LNCAP (cell line): Measurements from ENCODE around the gene DNM2.

Experiments
- TF ChIP-seq, protein P1 (sequence below): fragments of 450-650 bp; IDR thresholded peaks from 2 replicates; pipeline ENCODE4 v1.5.1; 2017; ENCODE audit warnings: mild to moderate bottlenecking

Gene DNM2

DNA sequence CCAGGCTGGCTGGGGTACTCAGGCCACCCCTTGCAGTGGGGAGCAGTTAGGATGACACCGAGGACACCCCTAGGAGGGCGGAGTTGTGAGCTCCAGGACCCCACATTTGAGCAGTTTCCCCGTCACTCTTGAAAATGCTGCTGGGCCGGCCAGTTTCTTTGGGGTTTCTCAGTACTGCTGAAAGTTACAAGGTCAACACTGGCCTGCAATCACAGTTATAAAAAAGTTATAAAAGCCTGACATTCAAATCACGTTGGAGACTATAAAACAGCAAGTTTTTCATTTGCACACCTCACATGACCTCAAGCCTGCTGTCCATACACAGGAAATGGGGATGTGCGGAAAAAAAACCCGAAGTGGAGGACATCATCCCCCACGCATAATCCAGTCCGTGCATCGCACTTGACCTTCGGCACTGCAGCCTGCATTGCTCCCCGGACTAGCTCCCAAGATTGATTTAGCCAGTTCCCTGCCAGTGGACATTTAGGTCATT, 27.0 kb downstream of the DNM2 start:
- TF ChIP-seq, protein P1, sequence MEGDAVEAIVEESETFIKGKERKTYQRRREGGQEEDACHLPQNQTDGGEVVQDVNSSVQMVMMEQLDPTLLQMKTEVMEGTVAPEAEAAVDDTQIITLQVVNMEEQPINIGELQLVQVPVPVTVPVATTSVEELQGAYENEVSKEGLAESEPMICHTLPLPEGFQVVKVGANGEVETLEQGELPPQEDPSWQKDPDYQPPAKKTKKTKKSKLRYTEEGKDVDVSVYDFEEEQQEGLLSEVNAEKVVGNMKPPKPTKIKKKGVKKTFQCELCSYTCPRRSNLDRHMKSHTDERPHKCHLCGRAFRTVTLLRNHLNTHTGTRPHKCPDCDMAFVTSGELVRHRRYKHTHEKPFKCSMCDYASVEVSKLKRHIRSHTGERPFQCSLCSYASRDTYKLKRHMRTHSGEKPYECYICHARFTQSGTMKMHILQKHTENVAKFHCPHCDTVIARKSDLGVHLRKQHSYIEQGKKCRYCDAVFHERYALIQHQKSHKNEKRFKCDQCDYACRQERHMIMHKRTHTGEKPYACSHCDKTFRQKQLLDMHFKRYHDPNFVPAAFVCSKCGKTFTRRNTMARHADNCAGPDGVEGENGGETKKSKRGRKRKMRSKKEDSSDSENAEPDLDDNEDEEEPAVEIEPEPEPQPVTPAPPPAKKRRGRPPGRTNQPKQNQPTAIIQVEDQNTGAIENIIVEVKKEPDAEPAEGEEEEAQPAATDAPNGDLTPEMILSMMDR: no peak

DNA sequence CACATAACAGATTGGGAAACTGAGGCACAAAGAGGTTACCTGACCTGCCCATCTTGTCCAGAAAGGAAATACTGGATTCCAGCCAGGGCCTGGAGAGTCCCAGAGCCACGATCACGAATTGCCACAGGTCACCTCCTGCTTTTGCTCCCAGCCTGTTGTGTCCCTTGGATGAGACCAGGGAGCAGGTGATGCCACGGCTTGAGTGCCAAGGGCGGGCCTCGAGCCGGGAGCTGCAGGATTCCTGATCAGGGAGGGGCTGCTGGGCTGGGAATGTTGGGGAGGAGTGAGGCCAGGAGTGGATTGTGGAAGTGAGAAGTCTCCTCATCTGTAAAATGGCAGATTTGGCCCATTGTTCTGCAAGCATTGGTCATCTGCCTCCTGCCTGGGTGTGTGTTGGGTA, 29.4 kb downstream of the DNM2 start:
- TF ChIP-seq, protein P1: no peak

DNA sequence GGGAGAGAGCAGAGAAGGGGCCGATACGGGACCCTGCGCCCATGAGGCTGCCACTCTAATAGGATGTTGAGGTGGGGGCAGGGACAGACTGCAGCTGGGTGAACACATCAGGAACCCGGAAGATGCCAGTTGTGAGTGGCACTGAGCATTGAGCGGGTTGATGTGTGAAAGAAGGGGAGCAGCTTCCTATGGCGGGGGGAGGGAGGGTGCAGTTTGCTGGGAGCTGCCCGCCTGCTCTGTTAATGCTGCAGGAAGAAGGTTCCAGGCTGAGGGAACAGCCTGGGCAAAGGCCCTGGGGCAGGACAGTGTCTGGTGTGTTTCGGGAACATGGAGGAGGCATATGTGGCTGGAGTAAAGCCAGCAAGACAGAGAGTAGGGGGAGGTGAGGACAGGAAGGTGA, 29.8 kb downstream of the DNM2 start:
- TF ChIP-seq, protein P1: no peak

DNA sequence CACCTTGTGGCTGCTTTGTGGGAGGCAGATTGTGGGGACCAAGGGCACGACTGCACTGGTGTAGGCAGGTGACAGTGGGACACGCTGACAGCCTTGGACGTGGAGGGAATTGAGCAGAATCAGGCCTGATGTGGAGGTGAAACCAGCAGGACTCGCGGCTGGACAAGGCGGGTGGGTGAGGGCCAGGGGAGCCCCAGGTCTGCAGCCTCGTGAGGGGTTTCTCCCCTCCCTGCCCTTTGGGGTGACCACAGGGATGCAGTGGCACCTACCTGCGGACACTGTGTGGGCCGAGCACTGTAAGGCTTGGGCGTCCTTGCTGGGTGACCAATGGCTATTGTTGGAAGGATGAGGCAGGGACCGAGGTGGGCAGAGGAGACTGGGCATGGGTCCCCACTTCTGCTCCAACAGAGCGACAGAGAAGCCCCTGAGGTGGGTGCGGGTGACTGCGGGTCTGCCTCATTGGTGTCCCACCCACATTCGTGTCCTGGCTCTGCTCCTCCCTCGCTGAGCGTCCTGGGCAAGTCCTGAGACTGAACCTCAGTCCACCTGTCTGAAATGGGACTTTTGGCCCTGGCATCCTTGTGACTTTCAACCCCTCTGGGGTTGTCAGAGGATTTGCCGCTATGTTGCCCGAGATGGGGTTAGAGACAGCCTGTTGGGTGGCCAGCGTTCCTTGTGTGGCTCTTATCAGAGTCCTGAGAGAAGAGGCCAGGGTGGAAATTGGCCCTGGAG, 30.5 kb downstream of the DNM2 start:
- TF ChIP-seq, protein P1: no peak

DNA sequence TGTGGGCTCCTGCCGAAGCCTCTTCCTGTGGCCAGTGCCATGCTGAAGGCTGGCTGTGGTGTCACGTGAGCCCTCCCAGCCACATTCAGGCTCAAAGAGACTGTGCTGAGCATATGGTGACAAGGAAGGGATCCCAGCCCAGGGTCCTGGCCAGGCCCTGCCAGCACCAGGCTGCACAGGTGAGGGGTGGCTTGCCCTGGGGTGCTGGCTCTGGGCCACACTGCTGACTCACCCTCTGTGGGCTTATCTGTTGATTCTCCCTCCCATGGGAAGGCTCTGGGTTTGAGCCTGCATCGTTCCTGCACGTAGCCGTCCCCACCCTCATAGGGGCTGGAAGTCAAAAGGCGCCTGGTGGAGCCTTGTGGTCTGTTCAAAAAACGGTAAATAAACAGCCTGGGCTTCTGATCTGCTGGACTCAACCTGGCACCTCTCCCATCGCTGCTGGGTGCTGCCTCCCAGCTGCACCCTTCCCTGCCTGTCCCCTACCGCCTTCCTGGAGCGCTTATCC, 31.1 kb downstream of the DNM2 start:
- TF ChIP-seq, protein P1: no peak

DNA sequence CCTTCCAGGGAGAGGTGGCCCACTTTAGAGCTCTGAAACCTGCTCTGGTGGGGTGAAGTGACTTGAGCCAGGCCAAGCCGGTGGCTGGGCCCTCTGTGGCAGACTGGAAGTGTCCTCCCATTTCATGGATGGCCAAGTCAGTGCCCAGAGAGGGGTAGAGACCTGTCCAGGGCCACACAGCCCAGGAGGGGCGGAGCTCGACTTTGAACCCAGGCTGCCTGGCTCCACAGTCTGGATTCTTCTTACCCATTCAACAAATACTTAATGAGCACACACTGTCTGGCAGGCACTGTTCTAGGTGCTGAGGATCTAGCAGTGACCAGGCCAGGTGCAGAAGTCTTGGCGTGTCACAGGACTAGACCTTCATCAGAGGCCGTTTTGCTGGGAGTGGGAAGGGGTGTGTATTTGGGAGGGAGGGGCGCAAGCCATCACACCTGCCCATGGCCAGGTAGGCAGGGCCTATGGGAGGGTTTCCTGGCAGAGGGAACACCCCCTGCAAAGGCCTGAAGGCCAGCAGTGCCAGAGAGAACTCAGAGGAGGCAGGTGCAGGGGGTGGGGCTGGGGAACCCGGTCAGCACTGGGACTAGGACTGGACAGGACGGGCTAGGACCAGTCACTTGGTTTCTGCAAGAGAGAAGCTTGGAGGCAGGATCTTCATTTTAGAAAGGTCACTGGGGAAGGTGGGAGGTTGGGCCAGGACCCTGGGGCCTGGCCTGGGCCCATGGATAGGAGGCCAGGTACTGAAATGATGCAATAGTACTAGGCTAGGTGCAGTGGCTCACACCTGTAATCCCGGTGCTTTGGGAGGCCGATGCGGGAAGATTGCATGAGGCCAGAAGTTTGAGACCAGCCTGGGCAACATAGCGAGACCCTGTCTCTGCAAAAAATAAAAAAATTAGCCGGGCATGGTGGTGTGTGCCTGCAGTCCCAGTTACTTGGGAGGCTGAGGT, 31.8 kb downstream of the DNM2 start:
- TF ChIP-seq, protein P1: no peak

DNA sequence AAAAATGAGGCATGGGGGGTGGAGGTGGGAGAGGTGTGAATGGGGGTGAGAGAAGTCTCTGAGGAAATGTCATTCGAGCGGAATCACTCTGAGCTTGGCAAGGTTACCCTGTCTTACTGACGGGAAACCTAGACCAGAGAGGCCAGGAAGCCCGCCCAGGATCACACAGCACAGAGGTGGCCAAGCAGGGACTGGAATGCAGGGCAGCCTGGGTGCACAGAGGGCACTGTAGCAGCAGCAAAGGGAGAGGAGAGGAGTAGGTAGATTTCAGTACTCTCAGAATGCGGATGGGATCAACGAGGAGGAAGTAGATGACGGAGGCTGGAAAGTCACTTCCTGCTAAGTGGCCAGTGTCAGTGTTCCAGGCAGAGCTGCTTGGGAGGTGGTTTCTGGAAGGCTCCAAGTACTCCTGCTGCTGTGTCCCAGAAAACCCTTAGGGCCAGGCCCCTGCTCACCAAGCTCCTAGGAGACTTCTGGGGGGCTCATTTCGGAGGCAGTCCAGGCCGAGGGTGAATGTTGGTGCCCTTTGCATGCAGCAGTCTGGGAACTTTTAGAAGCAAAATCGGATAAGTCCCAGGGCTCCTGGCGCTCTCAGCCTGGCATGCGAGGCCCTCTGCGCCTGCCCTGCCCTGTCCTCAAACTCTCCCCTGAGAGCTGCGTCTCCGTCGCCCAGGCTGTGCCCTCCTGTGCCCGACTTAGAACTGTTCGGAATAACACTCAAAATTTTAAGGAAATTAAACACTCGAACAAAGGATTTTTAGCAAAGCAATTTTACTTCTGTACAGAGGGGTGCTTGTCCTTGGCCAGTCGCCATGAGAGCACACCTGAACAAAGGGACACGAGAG, 33.5 kb downstream of the DNM2 start:
- TF ChIP-seq, protein P1: no peak
